HepG2 (cell line): Measurements from ENCODE around the gene FAM53B. TPM values are rescaled to one million over a fixed set of nuclear protein-coding genes. Genes with fewer than 3 reads are reported as not detected.

ENCODE experiments used
- ATAC-seq: fragments of 200-7000 bp; cut with Tn5 transposase; 3 replicates; pipeline ENCODE4 v1.9.1; 2020; ENCODE audit warnings: mild to moderate bottlenecking, moderate library complexity
- BruUV-seq: library from RNA; stranded (reverse); fragments of 400-500 nt; replicated peaks from 2 replicates; lab custom pipeline; 2021; lab: Mats Ljungman, UMichigan
- CTCF ChIA-PET: fragments of 300-600 bp; formaldehyde crosslinking; extraction: SDS; loops from one replicate; lab custom pipeline; 2021; ENCODE audit warnings: low total read pairs, inconsistent platforms, low intra/inter-chr PET ratio; lab: Yijun Ruan, JAX
- POLR2A ChIA-PET: fragments of 350-600 bp; sonication (Branson Sonifier 250); formaldehyde crosslinking; loops from one replicate; lab custom pipeline; 2020; ENCODE audit warnings: antibody characterized with exemption, inconsistent platforms; lab: Yijun Ruan, JAX
- DNase-seq: peaks from one replicate; pipeline ENCODE4 v3.0.0-alpha.2; 2015; ENCODE audit warnings: low spot score
- FAIRE-seq: peaks from 3 replicates; lab custom pipeline; 2011; peaks lifted over from hg19 to GRCh38; lab: Jason Lieb, UNC
- H2AFZ ChIP-seq: one replicate; pipeline ENCODE4 v1.6.1; 2011; ENCODE audit warnings: low read length, inconsistent platforms
- H3K27ac ChIP-seq: fragments of 300-600 bp; 3 replicates; pipeline ENCODE4 v1.8.0; 2011; ENCODE audit warnings: mixed run types, mild to moderate bottlenecking, mixed read lengths, low read length, inconsistent platforms; ENCODE audit not compliant: insufficient read depth; ENCODE audit errors: extremely low read length
- H3K27me3 ChIP-seq, 2 experiments: fragments of 200-600 bp in 1 of 2; 2 replicates in 1 of 2; 3 replicates in 1 of 2; pipeline versions ENCODE4 v1.6.0 to v1.8.0; 2011; ENCODE audit warnings: low read length in 2 of 2, mild to moderate bottlenecking in 2 of 2, moderate library complexity in 2 of 2, inconsistent platforms in 1 of 2; ENCODE audit not compliant: insufficient read depth in 2 of 2, control insufficient read depth in 1 of 2
- H3K36me3 ChIP-seq, 2 experiments: fragments of 200-600 bp in 1 of 2; replicated peaks in 1 of 2; 2 replicates in 1 of 2; 3 replicates in 1 of 2; pipeline versions ENCODE4 v1.5.1 to v1.8.0; 2011; ENCODE audit warnings: low read length in 2 of 2, inconsistent platforms in 1 of 2; ENCODE audit not compliant: insufficient read depth in 2 of 2, control insufficient read depth in 1 of 2
- H3K4me1 ChIP-seq: 2 replicates; pipeline ENCODE4 v1.5.1; 2012; ENCODE audit warnings: low read length, inconsistent platforms; ENCODE audit not compliant: insufficient read depth
- H3K4me2 ChIP-seq: 2 replicates; pipeline ENCODE4 v1.6.0; 2011; ENCODE audit warnings: low read depth, low read length, inconsistent platforms
- H3K4me3 ChIP-seq, 3 experiments: fragments of 200-600 bp in 1 of 3; sonication (generic), shearing (Covaris generic) in 1 of 3; replicated peaks in 1 of 3; 2 replicates each; pipeline ENCODE4 v1.5.1; 2011 to 2016; ENCODE audit warnings: low read length in 3 of 3, inconsistent platforms in 2 of 3, low read depth in 2 of 3, mild to moderate bottlenecking in 2 of 3, control low read depth in 1 of 3, mixed read lengths in 1 of 3; ENCODE audit not compliant: insufficient read depth in 1 of 3
- H3K79me2 ChIP-seq: one replicate; pipeline ENCODE4 v1.6.1; 2011; ENCODE audit warnings: low read length, inconsistent platforms; ENCODE audit not compliant: insufficient read depth
- H3K9ac ChIP-seq: 2 replicates; pipeline ENCODE4 v1.6.0; 2011; ENCODE audit warnings: mild to moderate bottlenecking, low read depth, low read length, inconsistent platforms; ENCODE audit not compliant: insufficient read depth
- H3K9me3 ChIP-seq: 2 replicates; pipeline ENCODE4 v1.5.1; 2012; ENCODE audit warnings: mild to moderate bottlenecking, low read length
- H4K20me1 ChIP-seq: 2 replicates; pipeline ENCODE4 v1.6.0; 2011; ENCODE audit warnings: inconsistent platforms, mild to moderate bottlenecking, low read length, moderate library complexity; ENCODE audit not compliant: insufficient read depth
- GATAD2A ChIP-seq: IDR thresholded peaks from 2 replicates; pipeline ENCODE4 v1.6.1; 2016
- HHEX ChIP-seq: IDR thresholded peaks from 2 replicates; pipeline ENCODE4 v1.6.1; 2016; ENCODE audit warnings: control low read depth
- MLLT10 ChIP-seq: sonication (generic); formaldehyde crosslinking; IDR thresholded peaks from 2 replicates; pipeline ENCODE4 v1.4.0; 2020; ENCODE audit warnings: missing genetic modification reagents
- NRL ChIP-seq: sonication (generic); formaldehyde crosslinking; IDR thresholded peaks from 2 replicates; pipeline ENCODE4 v1.5.0; 2020; ENCODE audit warnings: missing genetic modification reagents, mild to moderate bottlenecking, moderate library complexity, borderline replicate concordance
- RARA ChIP-seq: IDR thresholded peaks from 2 replicates; pipeline ENCODE4 v1.6.1; 2016; ENCODE audit warnings: missing genetic modification reagents, missing compliant biosample characterization
- SATB2 ChIP-seq: sonication (generic); formaldehyde crosslinking; IDR thresholded peaks from 2 replicates; pipeline ENCODE4 v1.5.0; 2020; ENCODE audit warnings: missing genetic modification reagents
- TSC22D2 ChIP-seq: sonication (generic); formaldehyde crosslinking; IDR thresholded peaks from 2 replicates; pipeline ENCODE4 v1.5.1; 2020; ENCODE audit warnings: missing genetic modification reagents, mild to moderate bottlenecking, borderline replicate concordance
- ZSCAN30 ChIP-seq: sonication (generic); formaldehyde crosslinking; IDR thresholded peaks from 2 replicates; pipeline ENCODE4 v1.5.0; 2020; ENCODE audit warnings: mild to moderate bottlenecking, missing genetic modification reagents
- WGBS: methylation state at CpG from one replicate; pipeline ENCODE4 v1.1.6; 2017; ENCODE audit warnings: low lambda C conversion rate; 5-methylcytosine and 5-hydroxymethylcytosine counted together
- in situ Hi-C: cut with HindIII; loops from 2 replicates; pipeline ENCODE4 v1.10.0; 2017; ENCODE audit warnings: low pct_unique_long_range_greater_than_20kb; ENCODE audit not compliant: extremely low pct_ligation_motif_present
- intact Hi-C: fragments of 100-400 bp; cut with micrococcal nuclease; formaldehyde crosslinking; loops from one replicate; pipeline ENCODE4 v1.10.0; 2022; ENCODE audit not compliant: unreplicated experiment
- polyA plus RNA-seq, 8 experiments: library from polyadenylated mRNA; depleted of rRNA in 3 of 8; stranded (reverse) in 7 of 8; unstranded in 1 of 8; fragments of >200 nt; fragmentation: Illumina TruSeq in 4 of 8; extraction: Trizol in 4 of 8; gene quantifications; 2 replicates each; pipeline versions ENCODE4 v1.2.1 to v1.2.3, GENCODE V29; 2011 to 2016; ENCODE audit warnings: low read depth in 4 of 8, missing spikeins in 1 of 8, mixed read lengths in 1 of 8; ENCODE audit not compliant: insufficient read depth in 1 of 8
- total RNA-seq, 5 experiments: library from RNA; depleted of rRNA; stranded (reverse); fragments of >200 nt; fragmentation: Illumina TruSeq; extraction: Trizol; gene quantifications; 2 replicates each; pipeline ENCODE4 v1.2.3, GENCODE V29; 2016; ENCODE audit warnings: low read depth in 1 of 5
- TF ChIP-seq, protein P1 (sequence below): IDR thresholded peaks from 2 replicates; pipeline ENCODE4 v1.6.1; 2016; ENCODE audit warnings: control low read depth
- TF ChIP-seq, protein P2 (sequence below): sonication (generic); formaldehyde crosslinking; IDR thresholded peaks from 2 replicates; pipeline ENCODE4 v1.8.1; 2023; ENCODE audit warnings: mild to moderate bottlenecking, missing genetic modification reagents
- TF ChIP-seq, protein P3 (sequence below): sonication (generic); formaldehyde crosslinking; IDR thresholded peaks from 2 replicates; pipeline ENCODE4 v1.9.0; 2021; ENCODE audit warnings: missing genetic modification reagents, mild to moderate bottlenecking, borderline replicate concordance
- TF ChIP-seq, protein P4 (sequence below): IDR thresholded peaks from 2 replicates; pipeline ENCODE4 v1.6.1; 2016; ENCODE audit warnings: missing compliant biosample characterization, missing genetic modification reagents, borderline replicate concordance

FAM53B gene
- total and polyA plus RNA-seq, 2 of the 13 experiments (the other 11 are each of a cell fraction or from before 2014, with no cell fraction given) = 6.4 to 19.3 TPM

DNA sequence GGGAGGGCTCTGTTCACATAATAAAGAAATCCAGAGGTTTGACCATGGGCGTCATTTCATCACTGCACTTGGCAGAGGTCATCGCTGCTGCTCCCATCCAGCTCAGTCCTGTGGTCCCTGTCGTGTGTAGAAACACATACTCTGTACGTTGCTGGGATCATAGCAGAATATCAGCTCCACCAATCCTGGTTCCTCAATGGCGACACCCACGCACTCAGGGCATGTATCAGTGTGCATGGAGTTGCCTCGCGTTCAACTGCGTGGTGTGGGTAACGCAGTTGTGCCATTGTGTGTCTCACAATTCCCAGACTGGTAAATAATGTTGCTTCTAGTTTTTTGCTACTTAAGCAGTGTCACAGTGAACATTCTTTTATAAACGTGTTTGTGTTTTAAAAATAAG lies 171.4 kb downstream of the FAM53B start:
- intact Hi-C loops (no loop called here), in situ Hi-C loops (no loop called here)
- 84% methylated on average over 11 of the region's 11 CpGs for WGBS
- no peak overlapping the region for H3K27ac ChIP-seq
- ChIA-PET CTCF (no interaction called here), POLR2A (no interaction called here)
- no peak overlapping the region for H3K4me2 ChIP-seq
- TF ChIP-seq RARA (CRISPR knock-in tag) = no peak
- TF ChIP-seq, protein P1, sequence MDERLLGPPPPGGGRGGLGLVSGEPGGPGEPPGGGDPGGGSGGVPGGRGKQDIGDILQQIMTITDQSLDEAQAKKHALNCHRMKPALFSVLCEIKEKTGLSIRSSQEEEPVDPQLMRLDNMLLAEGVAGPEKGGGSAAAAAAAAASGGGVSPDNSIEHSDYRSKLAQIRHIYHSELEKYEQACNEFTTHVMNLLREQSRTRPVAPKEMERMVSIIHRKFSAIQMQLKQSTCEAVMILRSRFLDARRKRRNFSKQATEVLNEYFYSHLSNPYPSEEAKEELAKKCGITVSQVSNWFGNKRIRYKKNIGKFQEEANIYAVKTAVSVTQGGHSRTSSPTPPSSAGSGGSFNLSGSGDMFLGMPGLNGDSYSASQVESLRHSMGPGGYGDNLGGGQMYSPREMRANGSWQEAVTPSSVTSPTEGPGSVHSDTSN (CRISPR knock-in tag) = no peak
- TF ChIP-seq, protein P2, sequence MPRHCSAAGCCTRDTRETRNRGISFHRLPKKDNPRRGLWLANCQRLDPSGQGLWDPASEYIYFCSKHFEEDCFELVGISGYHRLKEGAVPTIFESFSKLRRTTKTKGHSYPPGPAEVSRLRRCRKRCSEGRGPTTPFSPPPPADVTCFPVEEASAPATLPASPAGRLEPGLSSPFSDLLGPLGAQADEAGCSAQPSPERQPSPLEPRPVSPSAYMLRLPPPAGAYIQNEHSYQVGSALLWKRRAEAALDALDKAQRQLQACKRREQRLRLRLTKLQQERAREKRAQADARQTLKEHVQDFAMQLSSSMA (CRISPR knock-in tag) = no peak
- no peak for TF ChIP-seq GATAD2A (CRISPR knock-in tag)
- TF ChIP-seq HHEX (CRISPR knock-in tag) = no peak
- H3K4me1 ChIP-seq = peaks cover 12% of the 10 kb centered on the region
- peaks cover 0 to 9% of the 10 kb centered on the region in 2 experiments; a peak in 1 of 5 replicates for H3K27me3 ChIP-seq
- BruUV-seq = no TSS peak
- H3K9ac ChIP-seq = no peak overlapping the region
- no peak for DNase-seq
- H4K20me1 ChIP-seq = no peaks in the 10 kb centered on the region
- H3K36me3 ChIP-seq = no peaks in the 10 kb centered on the region
- no peak for ATAC-seq
- H3K4me3 ChIP-seq = no peak overlapping the region
- H3K9me3 ChIP-seq = no peaks in the 10 kb centered on the region
- H2AFZ ChIP-seq = no peak overlapping the region
- no peak for FAIRE-seq
- no peaks in the 10 kb centered on the region for H3K79me2 ChIP-seq

DNA sequence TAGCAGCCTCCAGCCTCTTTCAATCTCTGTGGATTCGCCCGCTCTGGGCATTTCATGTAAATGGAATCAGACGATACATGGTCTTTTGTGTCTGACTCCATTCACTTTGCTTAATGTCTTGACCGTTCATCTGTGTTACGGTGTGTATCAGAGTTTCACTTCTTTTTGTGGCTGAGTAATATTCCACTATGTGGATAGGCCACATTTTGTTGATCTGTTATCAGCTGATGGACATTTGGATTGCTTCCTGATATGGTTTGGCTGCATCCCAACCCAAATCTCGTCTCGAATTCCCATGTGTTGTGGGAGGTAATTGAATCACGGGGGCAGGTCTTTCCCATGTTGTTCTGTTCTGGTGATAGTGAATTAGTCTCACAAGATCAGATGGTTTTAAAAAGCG lies 173.5 kb downstream of the FAM53B start:
- H3K36me3 ChIP-seq = no peaks in the 10 kb centered on the region
- H3K4me1 ChIP-seq = peaks cover 13% of the 10 kb centered on the region
- no peaks in the 10 kb centered on the region for H3K9me3 ChIP-seq
- peaks cover 0 to 13% of the 10 kb centered on the region in 2 experiments; a peak in 1 of 5 replicates for H3K27me3 ChIP-seq
- H3K27ac ChIP-seq = no peak overlapping the region
- no peak overlapping the region for H3K4me2 ChIP-seq
- CTCF ChIA-PET = no interaction called here
- ATAC-seq (no peak), DNase-seq (no peak), FAIRE-seq (no peak)
- no peak overlapping the region for H2AFZ ChIP-seq
- no peaks in the 10 kb centered on the region for H3K79me2 ChIP-seq
- H3K9ac ChIP-seq = no peak overlapping the region
- intact Hi-C loops = no loop called here
- BruUV-seq = no TSS peak
- 81% methylated on average over 9 of the region's 9 CpGs for WGBS
- H4K20me1 ChIP-seq = no peaks in the 10 kb centered on the region
- in situ Hi-C loops = no loop called here
- no peak overlapping the region for H3K4me3 ChIP-seq
- POLR2A ChIA-PET = no interaction called here
- TF ChIP-seq, protein P3, sequence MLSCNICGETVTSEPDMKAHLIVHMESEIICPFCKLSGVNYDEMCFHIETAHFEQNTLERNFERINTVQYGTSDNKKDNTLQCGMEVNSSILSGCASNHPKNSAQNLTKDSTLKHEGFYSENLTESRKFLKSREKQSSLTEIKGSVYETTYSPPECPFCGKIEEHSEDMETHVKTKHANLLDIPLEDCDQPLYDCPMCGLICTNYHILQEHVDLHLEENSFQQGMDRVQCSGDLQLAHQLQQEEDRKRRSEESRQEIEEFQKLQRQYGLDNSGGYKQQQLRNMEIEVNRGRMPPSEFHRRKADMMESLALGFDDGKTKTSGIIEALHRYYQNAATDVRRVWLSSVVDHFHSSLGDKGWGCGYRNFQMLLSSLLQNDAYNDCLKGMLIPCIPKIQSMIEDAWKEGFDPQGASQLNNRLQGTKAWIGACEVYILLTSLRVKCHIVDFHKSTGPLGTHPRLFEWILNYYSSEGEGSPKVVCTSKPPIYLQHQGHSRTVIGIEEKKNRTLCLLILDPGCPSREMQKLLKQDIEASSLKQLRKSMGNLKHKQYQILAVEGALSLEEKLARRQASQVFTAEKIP (CRISPR knock-in tag) = no peak
- TF ChIP-seq NRL (CRISPR knock-in tag) (no peak), MLLT10 (CRISPR knock-in tag) (no peak), ZSCAN30 (CRISPR knock-in tag) (no peak), TSC22D2 (CRISPR knock-in tag) (no peak), SATB2 (CRISPR knock-in tag) (no peak)
- TF ChIP-seq, protein P4, sequence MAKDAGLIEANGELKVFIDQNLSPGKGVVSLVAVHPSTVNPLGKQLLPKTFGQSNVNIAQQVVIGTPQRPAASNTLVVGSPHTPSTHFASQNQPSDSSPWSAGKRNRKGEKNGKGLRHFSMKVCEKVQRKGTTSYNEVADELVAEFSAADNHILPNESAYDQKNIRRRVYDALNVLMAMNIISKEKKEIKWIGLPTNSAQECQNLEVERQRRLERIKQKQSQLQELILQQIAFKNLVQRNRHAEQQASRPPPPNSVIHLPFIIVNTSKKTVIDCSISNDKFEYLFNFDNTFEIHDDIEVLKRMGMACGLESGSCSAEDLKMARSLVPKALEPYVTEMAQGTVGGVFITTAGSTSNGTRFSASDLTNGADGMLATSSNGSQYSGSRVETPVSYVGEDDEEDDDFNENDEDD (CRISPR knock-in tag) = no peak
